ENCODE results near the gene ZNF618.

GRCh38 chr9:113964495-113965170, 88.5 kb downstream of the ZNF618 start:
- TF ChIP-seq ESRRA (CRISPR knock-in tag; IDR thresholded peaks at IDR 0.05; ENCODE audit: borderline replicate concordance): no peak
- TF ChIP-seq CTCF (IDR thresholded peaks at IDR 0.05): no peak
- TF ChIP-seq MAX (CRISPR knock-in tag; IDR thresholded peaks at IDR 0.05): no peak
- TF ChIP-seq NR2C2 (CRISPR knock-in tag; IDR thresholded peaks at IDR 0.05): no peak
